Heart left ventricle (tissue), 16 donors: ENCODE measurements around the gene BLOC1S6. TPM values are rescaled to one million over a fixed set of nuclear protein-coding genes. Genes with fewer than 3 reads are reported as not detected.
"Not testable (repeated sequence)": the region's sequence is repeated elsewhere in the genome, so short reads cannot be mapped to it uniquely, and the experiment has no call there.

Source experiments
- ATAC-seq, 4 donors: fragments of 200-7000 bp; cut with Tn5 transposase; one replicate each; pipeline ENCODE4 v1.9.1; 2020 to 2022; ENCODE audit warnings: moderate library complexity in 4 of 4, mild to moderate bottlenecking in 3 of 4, moderate number of reproducible peaks in 1 of 4
- DNase-seq, 5 donors: peaks; one replicate each; pipeline ENCODE4 v3.0.0-alpha.2; 2020
- H3K27ac ChIP-seq, 12 donors: fragments of 200-600 bp; sonication (generic) in 4 of 12; one replicate each; pipeline versions ENCODE4 v1.5.0 to v1.8.0; 2016 to 2022; ENCODE audit warnings: mild to moderate bottlenecking in 2 of 12
- H3K27me3 ChIP-seq, 9 donors: fragments of 200-600 bp; sonication (generic) in 2 of 9; one replicate each; pipeline versions ENCODE4 v1.5.1 to v1.8.0; 2016 to 2022; ENCODE audit warnings: mild to moderate bottlenecking in 3 of 9
- H3K36me3 ChIP-seq, 9 donors: fragments of 200-600 bp; sonication (generic) in 2 of 9; one replicate each; pipeline versions ENCODE4 v1.5.0 to v1.8.0; 2018 to 2022; ENCODE audit warnings: mild to moderate bottlenecking in 2 of 9
- H3K4me1 ChIP-seq, 12 donors: fragments of 200-600 bp; sonication (generic) in 4 of 12; one replicate each; pipeline versions ENCODE4 v1.5.0 to v1.8.0; 2016 to 2022; ENCODE audit warnings: mild to moderate bottlenecking in 3 of 12
- H3K4me3 ChIP-seq, 12 donors: fragments of 200-600 bp; sonication (generic) in 4 of 12; one replicate each; pipeline versions ENCODE4 v1.5.0 to v1.8.0; 2017 to 2022; ENCODE audit warnings: mild to moderate bottlenecking in 9 of 12, moderate library complexity in 4 of 12
- H3K9me3 ChIP-seq, 12 donors: fragments of 200-600 bp; sonication (generic) in 4 of 12; one replicate each; pipeline versions ENCODE4 v1.5.0 to v1.8.0; 2016 to 2022; ENCODE audit warnings: mild to moderate bottlenecking in 1 of 12
- CTCF ChIP-seq, 12 donors: fragments of 200-600 bp; sonication (generic) in 4 of 12; IDR thresholded peaks; one replicate each; pipeline versions ENCODE4 v1.5.0 to v1.8.0; 2018 to 2022; ENCODE audit warnings: antibody characterized with exemption in 12 of 12, mild to moderate bottlenecking in 5 of 12
- POLR2A ChIP-seq, 2 donors: fragments of 450-650 bp; IDR thresholded peaks; one replicate each; pipeline ENCODE4 v1.6.1; 2017; ENCODE audit warnings: antibody characterized with exemption in 2 of 2, mild to moderate bottlenecking in 2 of 2, moderate library complexity in 2 of 2
- WGBS, 4 donors: extraction: QIAGEN DNeasy Blood & Tissue Kit in 2 of 4; methylation state at CpG; one replicate each; pipeline versions ENCODE4 v1.1.5 to v1.1.7; 2013 to 2018; 5-methylcytosine and 5-hydroxymethylcytosine counted together
- intact Hi-C, 10 donors: fragments of 100-400 bp; cut with DNase I; formaldehyde crosslinking; loops; one replicate each; pipeline versions ENCODE4 v1.11.1 to v1.14.2; 2022
- polyA plus RNA-seq, 2 donors: library from polyadenylated mRNA; stranded (reverse); fragments of 200-250 nt; gene quantifications; one replicate each; pipeline ENCODE4 v1.2.3, GENCODE V29; 2013
- total RNA-seq, 9 donors: library from RNA; depleted of rRNA in 2 of 9; stranded (reverse); fragments of >200 nt in 2 of 9; fragmentation: NEBNext Ultra II Directional in 3 of 9; extraction: Animal tissue kit (Norgen Biotek cat#: 25700) in 3 of 9; gene quantifications; one replicate each; pipeline versions ENCODE4 v1.1.0 to v1.2.4, GENCODE V29; 2016 to 2023
- donor health status: ischemic (EF 13 %, LVEDD 7.1; RV severe dilation, severe dysfunction).
- donor health status: healthy with polysubstance abuse.
- donor health status: DM: no; HTN: yes; CAD: no.
- donor health status: DM: no; HTN: no; CAD: no.
- donor health status: ischemic (EF 25% LVEDD 6.9; RV normal size, moderate dysfunction).
- donor health status: ischemic (EF 25% LVEDD 5.7; RV mildly dilated, moderate dysfunction).
- donor health status: healthy.
- donor health status: DM: yes; HTN: yes; CAD: no.
- donor health status: ischemic (EF 35%, LVEDD 5.7; RV mildly dilated, moderate dysfunction).
- donor health status: nonischemic (EF 11% LVEDD 7.7; RV severe dilation, severe dysfunction).
- donor health status: DM: yes; HTN: yes; CAD: no.
- donor health status: PGD.
- donor health status: ischemic (EF 29% LVEDD 5.4; RV normal size, mild dysfunction).
- donor health status: nonischemic (EF 23%, LVEDD 6.1; RV moderate dilation, normal function).

The BLOC1S6 gene
- total and polyA plus RNA-seq, 11 donors, result 9.4 to 38.9 (median 26.6) TPM

- DNase-seq (no peak), ATAC-seq (peak in 3 of 4 donors; percentile 69 to 78 (median 70))
- Histone ChIP-seq H3K4me3 (no peak overlapping the region), H3K9me3 (no peaks in the 10 kb centered on the region), H3K36me3 (no peaks in the 10 kb centered on the region), H3K27ac (no peak overlapping the region), H3K4me1 (peaks cover 0 to 70% (median 15%) of the 10 kb centered on the region in 12 donors), H3K27me3 (no peaks in the 10 kb centered on the region)
- intact Hi-C loops, result no loop called here
- TF ChIP-seq POLR2A (IDR thresholded peaks at IDR 0.05), result no peak
- 91 to 92% (median 92%) methylated on average over 4 of the region's 4 CpGs for WGBS, 4 donors
Measured at GRCh38 chr15:45648521-45649200, 61.5 kb downstream of the BLOC1S6 start.

- H3K27ac ChIP-seq, H3K36me3 ChIP-seq, ATAC-seq, H3K4me3 ChIP-seq, H3K27me3 ChIP-seq, DNase-seq, H3K9me3 ChIP-seq, intact Hi-C loops: not testable (repeated sequence)
- H3K4me1 ChIP-seq, result peaks cover 0 to 70% (median 14%) of the 10 kb centered on the region in 12 donors
- WGBS, 4 donors, result 71 to 87% (median 83%) methylated on average over 10 to 11 of the region's 11 CpGs
Measured at GRCh38 chr15:45650007-45650406, 62.8 kb downstream of the BLOC1S6 start.

- peaks cover 0 to 65% (median 10%) of the 10 kb centered on the region in 12 donors for H3K4me1 ChIP-seq
- 96 to 99% (median 98%) methylated on average over 14 to 35 of the region's 35 CpGs for WGBS, 4 donors
- no peaks in the 10 kb centered on the region for H3K27me3 ChIP-seq
Measured at GRCh38 chr15:45650889-45651525, 63.8 kb downstream of the BLOC1S6 start.

GRCh38 chr15:45653702-45654424 lies 66.7 kb downstream of the BLOC1S6 start:
- H3K36me3 ChIP-seq, result no peaks in the 10 kb centered on the region
- ATAC-seq, result peak in 3 of 4 donors; percentile 35 to 38 (median 35)
- H3K27ac ChIP-seq, result peak overlapping the region in 1 of 12 donors; percentile 75
- peaks cover 0 to 56% (median 10%) of the 10 kb centered on the region in 12 donors for H3K4me1 ChIP-seq
- TF ChIP-seq CTCF (IDR thresholded peaks at IDR 0.05), result no peak
- no peak for TF ChIP-seq POLR2A (IDR thresholded peaks at IDR 0.05)
- no peaks in the 10 kb centered on the region for H3K27me3 ChIP-seq
- no peaks in the 10 kb centered on the region for H3K9me3 ChIP-seq
- WGBS, 4 donors, result 60 to 76% (median 73%) methylated on average over 3 of the region's 3 CpGs
- intact Hi-C loops, result no loop called here
- no peak for DNase-seq
- H3K4me3 ChIP-seq, result no peak overlapping the region

More at GRCh38 chr15:45650889-45651525, 63.8 kb downstream of the BLOC1S6 start:
- Histone ChIP-seq H3K4me3 (no peak overlapping the region), H3K9me3 (no peaks in the 10 kb centered on the region), H3K27ac (no peak overlapping the region), H3K36me3 (no peaks in the 10 kb centered on the region)
- no peak for DNase-seq
- TF ChIP-seq POLR2A (IDR thresholded peaks at IDR 0.05), result no peak
- TF ChIP-seq CTCF (IDR thresholded peaks at IDR 0.05), result no peak
- no peak for ATAC-seq
- intact Hi-C loops, result no loop called here

- Histone ChIP-seq H3K9me3 (no peaks in the 10 kb centered on the region), H3K4me3 (no peak overlapping the region), H3K36me3 (peaks cover 0 to 6% (median 0%) of the 10 kb centered on the region in 9 donors), H3K27ac (peak overlapping the region in 1 of 12 donors; percentile 64), H3K4me1 (peaks cover 0 to 51% (median 7%) of the 10 kb centered on the region in 12 donors), H3K27me3 (no peaks in the 10 kb centered on the region)
- intact Hi-C loops, result no loop called here
- DNase-seq (no peak), ATAC-seq (no peak)
- 85 to 88% (median 87%) methylated on average over 6 of the region's 6 CpGs for WGBS, 4 donors
- TF ChIP-seq CTCF (IDR thresholded peaks at IDR 0.05), result no peak
- TF ChIP-seq POLR2A (IDR thresholded peaks at IDR 0.05), result no peak
Measured at GRCh38 chr15:45654749-45655148, 67.6 kb downstream of the BLOC1S6 start.
